Dedifferentiated amniotic fluid mesenchymal stem cell (primary cell): Measurements from ENCODE around the gene GPR132.
"Not testable (repeated sequence)": the region's sequence is repeated elsewhere in the genome, so short reads cannot be mapped to it uniquely, and the experiment has no call there.

Experiments used
- DNase-seq: peaks from one replicate; pipeline ENCODE4 v3.0.0-alpha.2; 2016; ENCODE audit errors: extremely low spot score

The GPR132 gene

GRCh38 chr14:105075379-105076295 lies 10.4 kb upstream of the GPR132 start:
- DNase-seq: no peak

GRCh38 chr14:105074601-105075053 lies 9.4 kb upstream of the GPR132 start:
- no peak for DNase-seq

- DNase-seq: no peak
Observed at GRCh38 chr14:105073720-105074600, 8.7 kb upstream of the GPR132 start.

GRCh38 chr14:105072892-105073719 lies 7.9 kb upstream of the GPR132 start:
- no peak for DNase-seq

GRCh38 chr14:105072381-105072861 lies 7.2 kb upstream of the GPR132 start:
- DNase-seq: no peak

GRCh38 chr14:105071942-105072341 lies 6.7 kb upstream of the GPR132 start:
- DNase-seq: no peak

- DNase-seq: no peak
Observed at GRCh38 chr14:105071326-105071725, 6.1 kb upstream of the GPR132 start.

- no peak for DNase-seq
Observed at GRCh38 chr14:105070760-105071137, 5.5 kb upstream of the GPR132 start.

GRCh38 chr14:105069871-105070759 lies 4.9 kb upstream of the GPR132 start:
- no peak for DNase-seq

- no peak for DNase-seq
Observed at GRCh38 chr14:105069522-105069870, 4.3 kb upstream of the GPR132 start.

GRCh38 chr14:105068818-105069217 lies 3.6 kb upstream of the GPR132 start:
- DNase-seq: no peak

- no peak for DNase-seq
Observed at GRCh38 chr14:105067969-105068301, 2.7 kb upstream of the GPR132 start.

- no peak for DNase-seq
Observed at GRCh38 chr14:105067140-105067968, 2.1 kb upstream of the GPR132 start.

GRCh38 chr14:105066240-105067071 lies 1.2 kb upstream of the GPR132 start:
- no peak for DNase-seq

- DNase-seq: no peak
Observed at GRCh38 chr14:105064721-105065143, 498 bp downstream of the GPR132 start.

- DNase-seq: no peak
Observed at GRCh38 chr14:105064001-105064400, 1.2 kb downstream of the GPR132 start.

- DNase-seq: not testable (repeated sequence)
Observed at GRCh38 chr14:105063506-105063905, 1.7 kb downstream of the GPR132 start.

GRCh38 chr14:105063056-105063455 lies 2.2 kb downstream of the GPR132 start:
- DNase-seq: no peak

GRCh38 chr14:105062048-105062433 lies 3.2 kb downstream of the GPR132 start:
- no peak for DNase-seq
